A549 (cell line): Measurements from ENCODE around the gene INHBE. TPM values are rescaled to one million over a fixed set of nuclear protein-coding genes. Genes with fewer than 3 reads are reported as not detected.

Experiments
- ATAC-seq, 2 experiments: fragments of 200-7000 bp in 1 of 2; fragments of >200 bp in 1 of 2; cut with Nextera tagmentation in 1 of 2; cut with Tn5 transposase in 1 of 2; 3 replicates each; pipeline versions ENCODE4 v1.8.0 to v1.9.1; 2018 to 2020; ENCODE audit warnings: mild to moderate bottlenecking in 1 of 2, moderate library complexity in 1 of 2
- CTCF ChIA-PET: fragments of 300-600 bp; sonication (Branson Sonifier 250); formaldehyde crosslinking; extraction: SDS; loops from one replicate; lab custom pipeline; 2021; ENCODE audit warnings: antibody characterized with exemption, inconsistent platforms; lab: Yijun Ruan, JAX
- POLR2A ChIA-PET: fragments of 350-600 bp; formaldehyde crosslinking; extraction: SDS; loops from one replicate; lab custom pipeline; 2021; ENCODE audit warnings: antibody characterized with exemption, inconsistent platforms; lab: Yijun Ruan, JAX
- DNase-seq, 2 experiments: peaks; one replicate each; pipeline versions ENCODE4 v3.0.0 to v3.0.0-alpha.2; 2011 to 2016; ENCODE audit warnings: low read depth in 1 of 2, low spot score in 1 of 2
- FAIRE-seq: peaks from 2 replicates; lab custom pipeline; 2011; peaks lifted over from hg19 to GRCh38; lab: Jason Lieb, UNC
- H3K27ac ChIP-seq, 2 experiments: fragments of >200 bp; sonication (Bioruptor Twin); formaldehyde crosslinking; 3 replicates each; pipeline ENCODE4 v1.5.1; 2016 to 2017
- H3K4me1 ChIP-seq: fragments of >200 bp; sonication (Bioruptor Twin); formaldehyde crosslinking; 3 replicates; pipeline ENCODE4 v1.6.1; 2016
- H3K4me2 ChIP-seq: fragments of >200 bp; sonication (Bioruptor Twin); formaldehyde crosslinking; 3 replicates; pipeline ENCODE4 v1.6.1; 2016
- H3K4me3 ChIP-seq: fragments of >200 bp; sonication (Bioruptor Twin); formaldehyde crosslinking; 3 replicates; pipeline ENCODE4 v1.5.1; 2016
- H3K9me3 ChIP-seq: fragments of >200 bp; sonication (Bioruptor Twin); formaldehyde crosslinking; 3 replicates; pipeline ENCODE4 v1.6.1; 2016
- ATOH8 ChIP-seq: fragments of 250-450 bp; sonication (Bioruptor Pico); IDR thresholded peaks from 2 replicates; pipeline ENCODE4 v1.5.0; 2020; ENCODE audit warnings: low read depth, mild to moderate bottlenecking, moderate library complexity
- BHLHE40 ChIP-seq: IDR thresholded peaks from 2 replicates; pipeline ENCODE4 v1.6.1; 2012; ENCODE audit warnings: low read depth, low read length, inconsistent platforms
- EHMT2 ChIP-seq: fragments of 200-600 bp; sonication (generic); IDR thresholded peaks from 2 replicates; pipeline ENCODE4 v1.6.1; 2016; ENCODE audit warnings: antibody characterized with exemption, low read depth, mild to moderate bottlenecking, moderate library complexity
- ESRRA ChIP-seq: fragments of 150-350 bp; IDR thresholded peaks from 2 replicates; pipeline ENCODE4 v1.6.1; 2014; ENCODE audit warnings: mild to moderate bottlenecking, low read length, borderline replicate concordance
- GATA3 ChIP-seq: IDR thresholded peaks from 2 replicates; pipeline ENCODE4 v1.6.1; 2012; ENCODE audit warnings: borderline replicate concordance
- HMGXB4 ChIP-seq: fragments of 250-450 bp; sonication (Bioruptor Pico); IDR thresholded peaks from 2 replicates; pipeline ENCODE4 v1.5.0; 2021; ENCODE audit warnings: mild to moderate bottlenecking, moderate library complexity, borderline replicate concordance
- HOXB13 ChIP-seq: fragments of 250-450 bp; sonication (Bioruptor Pico); IDR thresholded peaks from 2 replicates; pipeline ENCODE4 v1.5.0; 2020; ENCODE audit warnings: low read depth, mild to moderate bottlenecking, moderate library complexity
- MAZ ChIP-seq: fragments of 150-350 bp; IDR thresholded peaks from 2 replicates; pipeline ENCODE4 v1.6.1; 2014; ENCODE audit warnings: antibody characterized with exemption, low read depth, low read length, borderline replicate concordance
- POLR2A ChIP-seq: IDR thresholded peaks from 2 replicates; pipeline ENCODE4 v1.6.1; 2012; ENCODE audit warnings: mild to moderate bottlenecking, low read length
- RFX5 ChIP-seq: fragments of 450-650 bp; IDR thresholded peaks from 2 replicates; pipeline ENCODE4 v1.7.1; 2014; ENCODE audit warnings: antibody characterized with exemption, mild to moderate bottlenecking, moderate library complexity
- TP53 ChIP-seq: fragments of 250-450 bp; sonication (Bioruptor Pico); IDR thresholded peaks from 2 replicates; pipeline ENCODE4 v1.5.0; 2021; ENCODE audit warnings: mild to moderate bottlenecking, moderate library complexity
- USF2 ChIP-seq: fragments of 450-650 bp; IDR thresholded peaks from 2 replicates; pipeline ENCODE4 v1.6.1; 2014; ENCODE audit warnings: antibody characterized with exemption
- ZFP36 ChIP-seq: fragments of 450-650 bp; IDR thresholded peaks from 2 replicates; pipeline ENCODE4 v1.6.1; 2014; ENCODE audit warnings: borderline replicate concordance; ENCODE audit not compliant: partially characterized antibody
- WGBS: methylation state at CpG from one replicate; pipeline ENCODE4 v1.1.6; 2017; ENCODE audit errors: missing lambda C conversion rate; 5-methylcytosine and 5-hydroxymethylcytosine counted together
- polyA plus RNA-seq, 4 experiments: library from polyadenylated mRNA; depleted of rRNA in 3 of 4; stranded (reverse); fragments of >200 nt; fragmentation: RNase III in 1 of 4; extraction: RNeasy Plus Mini Kit Qiagen cat#74134 plus additional on column Dnase treatment in 1 of 4; gene quantifications; 2 replicates in 3 of 4; 3 replicates in 1 of 4; pipeline ENCODE4 v1.2.3, GENCODE V29; 2011 to 2017
- TF ChIP-seq, protein P1 (sequence below): IDR thresholded peaks from 2 replicates; pipeline ENCODE4 v1.6.1; 2012; ENCODE audit warnings: low read depth, borderline replicate concordance
- TF ChIP-seq, protein P2 (sequence below): fragments of >200 bp; sonication (Bioruptor Twin); formaldehyde crosslinking; IDR thresholded peaks from 3 replicates; pipeline ENCODE4 v1.6.1; 2016
- TF ChIP-seq, protein P3 (sequence below): fragments of 150-350 bp; IDR thresholded peaks from 2 replicates; pipeline ENCODE4 v1.6.1; 2014; ENCODE audit warnings: low read depth, mild to moderate bottlenecking, low read length

INHBE gene
- polyA plus RNA-seq, 2 of the 4 experiments (the other 2 are of a cell fraction) = 0.74 to 2.4 TPM

GRCh38 chr12:57450057-57450456 is 5.0 kb upstream of the INHBE start:
- H3K27ac ChIP-seq = peak overlapping the region in 1 of 2 experiments; percentile 99; a peak in 1 of 6 replicates
- H3K4me1 ChIP-seq = peaks cover 39% of the 10 kb centered on the region
- no peaks in the 10 kb centered on the region for H3K9me3 ChIP-seq
- DNase-seq = no peak
- TF ChIP-seq MAZ = no peak
- no peak for TF ChIP-seq GATA3
- TF ChIP-seq, protein P1, sequence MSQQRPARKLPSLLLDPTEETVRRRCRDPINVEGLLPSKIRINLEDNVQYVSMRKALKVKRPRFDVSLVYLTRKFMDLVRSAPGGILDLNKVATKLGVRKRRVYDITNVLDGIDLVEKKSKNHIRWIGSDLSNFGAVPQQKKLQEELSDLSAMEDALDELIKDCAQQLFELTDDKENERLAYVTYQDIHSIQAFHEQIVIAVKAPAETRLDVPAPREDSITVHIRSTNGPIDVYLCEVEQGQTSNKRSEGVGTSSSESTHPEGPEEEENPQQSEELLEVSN = no peak
- TF ChIP-seq EHMT2 = no peak
- no peak for TF ChIP-seq TP53 (CRISPR knock-in tag)
- no peak for TF ChIP-seq ATOH8 (CRISPR knock-in tag)
- TF ChIP-seq, protein P2, sequence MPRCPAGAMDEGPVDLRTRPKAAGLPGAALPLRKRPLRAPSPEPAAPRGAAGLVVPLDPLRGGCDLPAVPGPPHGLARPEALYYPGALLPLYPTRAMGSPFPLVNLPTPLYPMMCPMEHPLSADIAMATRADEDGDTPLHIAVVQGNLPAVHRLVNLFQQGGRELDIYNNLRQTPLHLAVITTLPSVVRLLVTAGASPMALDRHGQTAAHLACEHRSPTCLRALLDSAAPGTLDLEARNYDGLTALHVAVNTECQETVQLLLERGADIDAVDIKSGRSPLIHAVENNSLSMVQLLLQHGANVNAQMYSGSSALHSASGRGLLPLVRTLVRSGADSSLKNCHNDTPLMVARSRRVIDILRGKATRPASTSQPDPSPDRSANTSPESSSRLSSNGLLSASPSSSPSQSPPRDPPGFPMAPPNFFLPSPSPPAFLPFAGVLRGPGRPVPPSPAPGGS = no peak
- no peak for TF ChIP-seq RFX5
- no peak for TF ChIP-seq POLR2A
- TF ChIP-seq BHLHE40 = no peak
- no peak for TF ChIP-seq USF2
- TF ChIP-seq, protein P3, sequence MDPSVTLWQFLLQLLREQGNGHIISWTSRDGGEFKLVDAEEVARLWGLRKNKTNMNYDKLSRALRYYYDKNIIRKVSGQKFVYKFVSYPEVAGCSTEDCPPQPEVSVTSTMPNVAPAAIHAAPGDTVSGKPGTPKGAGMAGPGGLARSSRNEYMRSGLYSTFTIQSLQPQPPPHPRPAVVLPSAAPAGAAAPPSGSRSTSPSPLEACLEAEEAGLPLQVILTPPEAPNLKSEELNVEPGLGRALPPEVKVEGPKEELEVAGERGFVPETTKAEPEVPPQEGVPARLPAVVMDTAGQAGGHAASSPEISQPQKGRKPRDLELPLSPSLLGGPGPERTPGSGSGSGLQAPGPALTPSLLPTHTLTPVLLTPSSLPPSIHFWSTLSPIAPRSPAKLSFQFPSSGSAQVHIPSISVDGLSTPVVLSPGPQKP = no peak
- TF ChIP-seq HOXB13 (CRISPR knock-in tag) = no peak
- WGBS = 58% methylated on average over 3 of the region's 3 CpGs
- no peak overlapping the region for H3K4me2 ChIP-seq
- ATAC-seq = no peak
- POLR2A ChIA-PET = no interaction called here
- H3K4me3 ChIP-seq = no peak overlapping the region
- CTCF ChIA-PET = interaction anchor here (0.6 to 13.4 kb wide), 9 partner anchors 12 to 236 kb away, joined by 3 to 459 read pairs (median 21); partner anchors contain the start of gene GLI1
- FAIRE-seq = no peak

DNA sequence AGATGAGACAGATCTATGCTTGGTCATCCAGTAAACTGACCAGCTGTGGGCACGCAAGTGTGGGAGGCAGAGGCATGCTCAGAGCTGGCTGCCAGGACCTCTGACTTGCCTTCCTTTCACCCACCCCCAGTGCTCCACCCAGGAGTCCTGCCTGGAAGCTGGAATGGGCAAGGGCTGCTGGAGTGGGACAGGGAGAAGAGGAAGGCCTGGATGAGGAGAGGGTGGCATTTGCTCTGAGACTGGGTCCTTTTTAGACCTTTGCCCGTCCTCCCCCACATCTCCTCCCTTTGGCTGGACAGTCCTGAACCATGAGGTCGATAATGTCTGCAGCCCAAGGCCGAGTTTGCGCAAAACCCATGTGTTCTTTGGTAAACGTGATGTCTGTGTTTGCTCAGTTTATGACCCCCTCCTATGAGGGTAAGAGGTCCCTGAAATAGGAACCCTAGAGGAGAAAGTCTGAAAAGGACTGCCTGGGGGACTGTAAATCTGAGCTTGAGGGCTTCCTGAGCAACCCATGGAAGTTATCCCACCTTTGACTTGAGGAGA is 3.8 kb upstream of the INHBE start:
- ATAC-seq = no peak
- no peak overlapping the region for H3K4me3 ChIP-seq
- TF ChIP-seq ZFP36 = no peak
- no peak for TF ChIP-seq ESRRA
- no peak for TF ChIP-seq HMGXB4 (CRISPR knock-in tag)
- POLR2A ChIA-PET = interaction anchor here (1.2 kb wide), 1 partner anchor 21 kb away, joined by 4 read pairs; no protein-coding TSS in a partner anchor
- H3K27ac ChIP-seq = peak overlapping the region; percentile 57 to 99; a peak in 5 of 6 replicates
- FAIRE-seq = no peak
- H3K4me2 ChIP-seq = peak overlapping the region; percentile 55
- peaks cover 51% of the 10 kb centered on the region for H3K4me1 ChIP-seq
- DNase-seq = peak in 1 of 2 experiments; percentile 35
- WGBS = 69% methylated on average over 6 of the region's 6 CpGs
- CTCF ChIA-PET = interaction anchor here (0.7 to 13.4 kb wide), 19 partner anchors 8 to 237 kb away, joined by 3 to 459 read pairs (median 32); partner anchors contain the start of genes GLI1, INHBC, NXPH4 and STAC3
- no peaks in the 10 kb centered on the region for H3K9me3 ChIP-seq
